ENCODE measurements around the gene GABRD. TPM values are rescaled to one million over a fixed set of nuclear protein-coding genes. Genes with fewer than 3 reads are reported as not detected.

Gene GABRD
- total RNA-seq, 1 experiment from 2014 or later, result not detected

DNA sequence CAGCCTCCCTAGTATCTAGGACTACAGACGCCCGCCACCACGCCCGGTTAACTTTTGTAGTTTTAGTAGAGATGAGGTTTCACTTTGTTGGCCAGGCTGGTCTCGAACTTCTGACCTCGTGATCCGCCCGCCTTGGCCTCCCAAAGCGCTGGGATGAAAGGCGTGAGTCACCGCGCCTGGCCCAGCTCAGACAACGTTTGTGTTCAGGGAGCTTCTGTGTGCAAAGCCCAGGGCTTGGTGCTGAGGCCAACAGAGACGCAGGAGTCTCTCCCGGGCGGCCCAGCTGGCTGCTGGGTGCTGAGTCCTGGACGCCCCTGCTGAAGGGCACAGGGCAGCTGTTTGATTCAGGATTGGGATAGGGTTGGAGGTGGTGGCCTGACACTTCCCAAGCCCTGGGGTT, 34.1 kb downstream of the GABRD start:
- no peak for DNase-seq (ENCODE audit: low read depth)

DNA sequence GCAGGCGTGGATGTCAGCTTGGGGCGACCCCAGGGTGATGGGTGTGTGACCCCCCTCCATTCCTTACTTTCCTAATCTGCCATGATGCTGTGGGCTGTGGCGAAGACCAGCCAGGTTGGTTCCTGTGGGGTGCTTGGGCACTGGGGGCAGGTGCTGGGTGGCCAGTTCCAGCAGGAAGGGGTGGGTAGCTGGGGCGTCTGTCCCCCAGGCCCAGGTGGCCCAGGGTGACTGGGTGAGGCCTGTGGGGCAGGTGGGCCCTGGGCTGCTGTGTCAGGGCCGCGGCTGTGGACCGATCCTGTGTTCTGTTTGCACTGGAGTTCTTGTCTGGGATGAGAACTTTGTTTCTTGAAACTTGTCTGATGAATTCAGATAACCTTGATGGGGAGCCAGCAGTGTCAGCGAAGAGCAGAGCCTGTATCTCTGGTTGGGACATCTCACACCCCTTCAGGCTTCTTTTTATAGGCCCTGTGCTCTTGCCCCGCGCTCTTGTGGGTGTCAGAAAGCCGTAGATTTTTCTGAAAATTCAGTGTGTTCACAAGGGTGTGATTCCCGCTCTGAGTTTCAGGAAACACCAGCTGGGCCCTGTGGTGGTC, 34.7 kb downstream of the GABRD start:
- no peak for DNase-seq (ENCODE audit: low read depth)

DNA sequence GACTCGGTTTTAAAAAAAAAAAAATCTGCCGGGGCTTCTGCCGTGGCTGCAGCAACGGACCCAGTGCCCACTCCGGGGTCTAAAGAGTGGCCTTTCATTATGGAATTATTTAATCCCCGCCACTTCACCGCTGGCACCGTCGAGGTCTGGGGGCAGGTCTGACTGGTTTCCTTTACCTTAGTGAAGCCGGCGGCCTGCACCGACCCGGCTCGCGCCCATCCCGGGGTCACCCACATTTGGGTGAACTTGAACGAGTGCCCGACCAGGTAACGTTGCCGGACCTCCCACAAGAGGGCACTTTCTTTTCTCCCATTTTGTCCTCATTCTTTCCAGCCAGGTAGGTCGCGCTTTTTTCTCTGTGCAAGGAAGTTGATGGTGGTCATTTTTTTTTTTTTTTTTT, 35.4 kb downstream of the GABRD start:
- DNase-seq (ENCODE audit: low read depth), result no peak

DNA sequence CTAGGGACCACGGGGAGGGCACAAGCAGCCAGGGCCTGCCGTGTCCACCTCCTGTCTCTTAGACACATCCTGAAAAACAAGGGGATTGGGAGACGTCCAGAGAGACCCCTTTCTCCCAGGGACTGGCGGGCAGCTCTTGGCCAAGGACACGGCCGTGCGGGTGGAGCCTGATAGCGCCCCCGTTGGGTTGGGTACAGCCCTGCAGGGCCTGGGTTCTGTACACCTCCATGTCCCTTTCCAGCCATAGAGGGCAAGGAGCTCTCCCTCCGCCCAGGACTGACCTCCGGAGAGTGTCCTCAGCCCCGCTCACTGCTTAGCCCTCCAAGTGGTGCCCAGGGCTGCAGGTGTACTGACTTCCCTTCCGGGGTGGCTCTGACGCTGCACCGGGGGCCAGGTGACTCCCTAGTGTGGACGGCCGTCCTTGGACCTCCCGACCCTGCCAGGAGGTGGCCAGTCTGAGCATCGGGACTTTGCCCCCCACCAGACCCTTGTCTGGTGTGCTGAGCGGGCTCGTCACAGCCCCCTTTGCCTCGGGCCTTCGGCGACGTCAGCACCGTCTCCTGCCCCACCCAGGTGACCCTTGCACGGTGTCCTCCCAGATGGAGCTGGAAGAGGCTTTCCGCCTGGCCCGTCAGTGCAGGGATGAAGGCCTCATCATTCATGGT, 36.9 kb downstream of the GABRD start:
- no peak for DNase-seq (ENCODE audit: low read depth)

DNA sequence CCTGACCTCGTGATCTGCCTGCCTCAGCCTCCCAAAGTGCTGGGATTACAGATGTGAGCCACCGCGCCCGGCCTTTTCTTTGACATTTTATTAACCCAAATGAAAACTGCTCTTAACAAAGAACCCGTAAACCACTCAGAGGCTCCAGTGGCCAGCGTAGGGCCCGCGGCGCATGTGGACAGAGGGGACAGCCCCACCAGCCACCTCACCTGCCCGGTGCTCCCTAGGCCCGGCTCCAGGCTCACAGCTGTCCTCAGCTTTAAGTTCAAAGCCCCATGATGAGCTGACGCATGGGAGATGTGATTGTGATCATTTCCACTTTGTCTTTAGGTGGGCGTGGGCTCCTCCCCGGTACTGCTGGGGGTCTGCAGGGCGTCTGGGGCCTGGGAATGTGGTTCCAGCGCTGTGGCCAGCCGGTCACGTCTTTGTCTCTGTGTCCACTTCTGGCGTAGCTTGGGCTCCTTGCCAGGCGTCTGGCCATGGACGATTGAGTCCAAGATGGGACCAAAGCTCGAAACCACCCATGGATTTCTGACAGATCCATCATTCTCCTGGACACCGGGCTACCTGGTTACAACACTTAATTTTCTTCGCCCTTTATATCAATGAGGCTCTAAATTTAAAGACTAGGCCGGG, 37.9 kb downstream of the GABRD start:
- DNase-seq (ENCODE audit: low read depth), result no peak

DNA sequence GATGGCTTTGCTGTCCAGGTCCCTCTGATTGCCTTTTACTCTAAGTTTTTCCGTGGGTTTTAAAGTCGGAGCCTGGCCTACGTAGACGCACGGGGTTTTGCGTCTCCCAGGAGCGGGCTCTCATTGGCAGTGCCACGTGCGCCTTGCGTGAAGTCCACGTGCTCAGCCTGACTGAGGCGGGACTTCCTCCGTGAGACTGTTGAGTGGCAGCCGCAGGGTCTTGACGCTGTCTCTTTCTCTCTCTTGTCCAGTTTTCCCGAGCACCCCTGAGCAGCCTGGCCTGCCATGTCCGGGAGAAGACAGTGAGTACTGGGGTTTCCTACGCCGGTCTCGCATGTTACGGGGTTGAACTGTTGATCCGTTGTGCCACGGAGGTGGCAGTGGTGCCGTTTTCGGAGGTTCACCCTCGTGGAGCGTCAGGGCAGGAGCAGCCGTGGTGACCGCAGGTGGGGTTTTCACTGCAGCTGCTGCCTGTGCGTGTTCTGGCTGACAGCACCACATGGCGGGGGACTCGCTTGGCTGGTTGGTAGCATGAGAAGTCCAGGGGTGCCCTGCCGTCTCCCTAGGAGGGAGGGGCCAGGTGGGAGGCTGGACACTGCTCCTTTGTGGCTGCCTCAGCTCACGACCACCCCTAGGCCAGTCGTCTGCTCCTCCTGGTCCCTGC, 40.3 kb downstream of the GABRD start:
- no peak for DNase-seq (ENCODE audit: low read depth)

DNA sequence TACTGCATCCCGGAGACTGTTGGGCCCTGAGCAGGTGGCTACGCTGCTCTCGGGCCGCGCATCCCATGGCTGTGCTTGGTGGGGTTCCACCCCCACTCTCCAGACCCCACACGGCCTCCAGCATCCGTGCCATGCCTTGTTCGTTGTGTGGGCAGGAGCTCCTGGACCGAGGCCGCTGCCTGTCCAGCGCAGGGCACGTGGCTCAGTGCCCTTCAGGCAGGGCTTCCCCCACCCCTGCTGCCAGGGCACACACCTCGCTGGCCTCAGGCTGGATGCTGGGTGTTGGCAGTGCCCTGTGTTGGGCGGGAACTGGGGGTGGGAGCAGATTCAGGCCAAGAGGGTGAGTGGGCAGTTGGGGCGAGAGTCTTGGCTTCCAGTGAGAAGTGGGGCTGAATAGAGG, 40.9 kb downstream of the GABRD start:
- no peak for DNase-seq (ENCODE audit: low read depth)

DNA sequence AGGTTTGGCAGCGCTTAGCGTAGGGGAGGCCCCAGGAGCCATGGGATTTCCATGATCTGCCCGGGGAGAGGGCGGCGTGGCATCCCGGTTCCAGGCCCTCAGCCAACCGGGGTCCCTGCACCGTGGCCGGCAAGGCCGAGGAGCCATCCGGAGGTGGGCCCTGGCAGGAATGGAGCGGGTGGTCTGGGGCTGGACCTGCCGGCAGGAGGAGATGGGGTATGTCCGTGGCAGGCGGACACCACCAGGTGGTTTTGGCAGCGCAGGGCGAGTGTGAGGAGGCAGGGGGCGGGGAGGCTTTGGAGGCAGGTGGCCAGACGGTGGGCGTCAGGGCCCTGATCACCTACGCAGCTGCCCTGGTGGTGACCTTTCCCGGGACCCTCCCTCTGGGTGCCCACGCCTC, 41.4 kb downstream of the GABRD start:
- no peak for DNase-seq (ENCODE audit: low read depth)

DNA sequence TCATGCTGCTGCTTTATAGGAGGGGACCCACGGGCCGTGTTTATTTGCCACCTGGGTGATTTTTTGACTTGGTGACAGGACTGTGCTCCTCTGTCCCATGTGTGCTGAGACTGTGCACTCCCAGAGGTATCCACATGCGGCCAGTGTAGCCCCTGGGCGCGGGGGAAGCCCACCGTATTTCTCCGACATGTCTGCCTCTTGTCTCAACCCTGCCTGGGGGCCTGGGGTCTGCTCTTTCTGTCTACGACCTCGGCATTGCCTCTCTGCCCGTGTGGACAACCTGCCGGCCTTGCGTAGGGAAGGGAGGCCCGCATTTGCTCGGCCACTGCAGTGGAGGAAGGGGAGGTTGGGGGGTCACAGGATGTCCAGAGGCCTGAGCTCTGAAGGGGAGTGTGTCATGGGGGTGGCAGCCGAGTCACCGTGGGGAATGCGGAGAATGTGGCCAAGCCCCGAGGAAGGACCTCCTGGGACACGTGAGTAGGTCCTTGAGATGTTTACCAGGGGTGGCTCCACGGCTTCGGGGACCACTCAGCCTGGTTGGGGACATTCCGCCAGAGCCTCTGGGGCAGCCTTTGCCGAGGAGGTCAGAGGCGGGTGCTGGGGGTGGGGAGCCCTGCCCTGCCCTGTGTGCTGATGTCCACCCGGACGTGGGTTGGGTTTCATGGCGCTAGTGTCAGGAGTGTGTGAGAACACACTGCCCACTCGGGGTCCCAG, 42.1 kb downstream of the GABRD start:
- DNase-seq (ENCODE audit: low read depth), result no peak

DNA sequence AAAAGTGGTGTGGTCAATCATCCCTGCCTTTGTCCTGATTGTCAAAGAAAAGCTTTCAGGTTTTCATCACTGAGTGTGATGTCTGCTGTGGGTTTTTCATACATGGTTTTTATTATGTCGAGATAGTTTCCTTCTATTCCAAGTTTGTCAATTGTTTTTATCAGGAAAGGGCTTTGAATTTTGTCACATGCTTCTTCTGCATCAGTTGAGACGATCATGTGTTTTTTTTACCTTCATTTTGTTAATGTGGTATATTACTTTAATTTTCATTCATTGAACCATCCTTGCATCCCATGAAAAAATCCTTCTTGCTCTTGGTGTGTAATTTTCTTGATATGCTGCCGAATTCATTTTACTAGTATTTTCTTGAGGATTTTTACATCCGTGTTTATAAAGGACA, 46.6 kb downstream of the GABRD start:
- DNase-seq (ENCODE audit: low read depth), result no peak

DNA sequence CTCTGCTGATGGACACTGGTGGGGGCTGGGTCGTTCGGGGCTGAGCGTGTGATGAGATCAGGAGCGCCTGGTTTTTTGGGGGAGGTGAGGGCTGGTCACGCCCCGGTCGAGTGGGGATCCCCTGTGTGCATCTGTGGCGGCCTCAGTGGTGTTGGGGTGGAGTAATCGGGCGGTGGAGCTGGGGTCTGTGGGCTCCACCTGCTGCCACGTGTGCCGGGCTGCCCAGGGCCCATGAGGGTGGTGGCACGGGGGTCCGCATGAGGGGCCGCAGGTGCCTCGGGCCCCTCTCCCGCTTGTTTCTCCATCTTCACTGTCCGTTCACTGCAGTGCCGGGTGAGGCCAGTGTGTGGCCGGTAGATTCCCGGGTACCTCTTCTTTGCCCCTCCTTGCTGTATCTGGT, 48.2 kb downstream of the GABRD start:
- no peak for DNase-seq (ENCODE audit: low read depth)

DNA sequence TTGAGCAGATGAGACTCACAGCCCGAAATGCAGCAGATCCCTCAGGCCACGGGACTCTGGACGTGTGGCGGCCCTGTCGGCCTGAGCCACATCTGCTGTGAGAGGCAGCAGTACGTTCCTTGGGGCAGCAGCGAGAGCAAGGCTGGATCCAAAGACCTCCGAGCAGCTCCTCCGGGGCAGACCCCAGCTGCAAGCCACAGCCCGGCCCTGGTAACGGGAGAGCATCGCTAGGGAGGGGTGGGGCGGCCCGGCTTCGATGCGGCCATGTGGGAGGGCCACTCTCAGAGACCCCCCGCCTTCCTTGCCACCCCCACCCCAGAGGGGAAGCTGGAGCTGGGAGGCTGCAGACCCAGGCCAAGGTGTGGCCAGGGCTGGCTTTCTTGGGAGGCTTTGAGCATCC, 48.8 kb downstream of the GABRD start:
- no peak for DNase-seq (ENCODE audit: low read depth)

DNA sequence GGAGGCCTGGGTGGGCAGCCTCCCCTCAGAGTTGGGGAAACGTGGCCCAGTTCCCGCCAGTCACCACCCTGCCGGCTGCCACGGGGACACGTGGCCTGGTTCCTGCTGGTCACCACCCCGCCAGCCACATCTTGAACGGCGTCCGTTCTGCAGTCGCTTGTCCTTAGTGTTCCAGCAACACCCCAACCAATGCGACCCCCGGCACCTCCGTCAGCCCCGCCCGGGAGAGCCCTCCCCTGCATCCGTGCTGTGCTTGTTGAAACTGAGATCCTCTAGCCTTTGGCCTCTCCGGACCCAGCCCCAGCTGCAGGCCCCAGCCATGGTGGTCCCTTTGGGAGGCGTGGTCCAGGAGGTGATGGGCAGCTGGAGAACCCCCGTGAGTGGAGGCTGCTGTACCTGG, 49.8 kb downstream of the GABRD start:
- DNase-seq (ENCODE audit: low read depth), result no peak

DNA sequence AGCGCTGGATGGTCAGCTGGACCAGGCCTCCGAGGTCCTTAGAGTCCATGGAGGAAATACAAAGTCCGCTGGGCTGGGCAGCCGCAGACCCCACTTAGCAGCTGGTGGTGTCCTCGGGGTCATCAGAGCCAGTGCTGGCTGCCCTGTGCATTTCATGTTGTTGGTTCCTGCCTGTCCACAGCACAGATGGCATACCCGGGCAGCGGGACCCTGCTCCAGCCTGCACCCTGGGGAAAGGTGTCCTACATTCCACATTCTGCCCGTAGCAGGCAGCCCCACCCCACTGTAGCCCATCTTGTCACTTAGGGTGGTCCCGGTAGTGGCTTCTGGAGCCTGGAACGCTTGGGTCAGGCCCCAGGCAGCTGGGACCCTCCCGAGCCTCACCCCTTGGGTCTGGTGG, 50.9 kb downstream of the GABRD start:
- no peak for DNase-seq (ENCODE audit: low read depth)

DNA sequence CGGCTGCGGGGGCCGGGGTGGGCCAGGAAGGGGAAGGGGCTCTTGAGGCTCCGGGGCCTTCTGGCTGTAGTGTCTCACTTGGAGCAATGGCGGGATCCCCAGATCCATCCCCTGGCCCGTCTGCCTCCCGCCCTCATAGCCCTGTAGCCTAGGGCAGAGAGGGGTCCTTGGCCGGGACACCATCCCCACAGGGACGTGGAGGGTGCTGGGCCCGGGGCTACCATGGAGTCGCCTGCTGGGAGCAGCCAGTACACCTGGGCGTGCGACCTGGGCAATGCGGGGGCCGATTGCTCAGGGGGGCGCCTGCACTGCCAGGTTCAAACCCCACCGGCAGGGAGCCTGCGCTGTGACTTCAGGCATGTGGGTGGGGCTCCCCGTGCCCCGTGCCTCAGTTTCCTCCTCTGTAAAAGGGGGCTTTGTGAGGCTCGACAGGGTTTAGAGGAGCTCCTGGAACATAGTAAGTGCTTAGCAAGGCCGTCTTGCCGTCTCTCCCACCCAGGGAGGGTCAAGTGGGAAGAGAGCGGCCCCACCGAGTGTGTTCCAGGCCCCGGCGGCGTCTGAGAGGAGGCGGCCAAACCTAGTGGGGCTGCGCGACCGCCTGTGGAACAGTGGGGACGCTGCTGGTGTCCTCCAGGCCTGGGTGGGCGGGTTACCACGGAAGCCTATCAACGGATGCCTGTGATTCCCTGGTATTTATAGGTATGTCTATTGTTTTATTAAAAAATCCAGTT, 51.8 kb downstream of the GABRD start:
- no peak for DNase-seq (ENCODE audit: low read depth)

DNA sequence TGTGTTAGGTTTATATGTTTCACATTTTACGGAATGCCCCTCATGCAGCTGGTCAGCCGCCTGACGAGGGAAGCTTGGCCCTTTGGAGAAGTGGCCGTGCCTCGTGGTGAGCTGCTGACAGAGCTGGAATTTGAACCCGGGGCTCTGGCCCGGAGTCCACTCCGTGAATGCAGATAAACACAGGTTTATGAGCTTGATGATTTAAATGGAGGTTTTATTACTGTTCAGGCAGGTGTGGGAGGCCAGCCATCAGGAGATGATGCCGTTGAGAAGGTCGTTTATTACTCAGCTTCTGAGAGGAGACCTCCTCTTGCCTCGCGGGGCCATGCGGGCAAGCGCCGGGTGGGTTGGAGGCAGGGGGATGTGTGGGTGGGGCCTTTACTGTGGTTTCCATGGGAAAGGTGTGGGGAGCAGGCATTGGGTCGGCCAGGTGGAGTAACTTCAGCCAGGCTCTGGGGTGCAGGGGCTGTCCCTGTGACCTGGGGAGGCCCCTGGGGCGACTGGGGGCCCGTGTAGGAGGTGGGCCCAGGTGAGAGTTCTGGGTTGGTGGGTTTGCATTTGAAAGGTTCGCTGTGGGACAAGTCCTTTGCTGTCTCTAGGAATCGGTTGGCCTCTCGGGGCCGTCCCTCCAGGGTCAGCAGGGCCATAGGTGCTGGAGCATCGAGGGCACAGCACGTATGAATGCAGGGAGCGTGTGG, 53.1 kb downstream of the GABRD start:
- no peak for DNase-seq (ENCODE audit: low read depth)

DNA sequence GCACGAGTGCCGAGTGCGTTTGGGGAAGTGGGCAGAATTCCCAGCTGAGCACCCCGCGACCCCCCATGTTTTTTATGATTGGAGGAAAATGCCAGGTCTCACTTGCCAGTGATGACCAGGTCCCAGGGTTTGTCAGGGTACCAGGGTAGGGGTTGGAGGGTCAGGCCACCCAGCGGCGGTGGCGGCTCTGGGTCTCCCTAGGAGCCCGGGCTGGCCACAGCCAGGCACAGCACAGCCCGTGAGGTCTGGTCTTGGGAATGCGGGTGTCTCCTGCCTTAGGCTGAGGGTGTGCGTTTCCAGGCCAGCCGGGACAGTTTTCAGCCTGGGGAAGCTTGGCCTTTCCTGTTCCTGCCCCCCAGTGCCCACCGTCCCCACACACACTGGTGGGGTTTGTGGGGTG, 53.7 kb downstream of the GABRD start:
- no peak for DNase-seq (ENCODE audit: low read depth)

DNA sequence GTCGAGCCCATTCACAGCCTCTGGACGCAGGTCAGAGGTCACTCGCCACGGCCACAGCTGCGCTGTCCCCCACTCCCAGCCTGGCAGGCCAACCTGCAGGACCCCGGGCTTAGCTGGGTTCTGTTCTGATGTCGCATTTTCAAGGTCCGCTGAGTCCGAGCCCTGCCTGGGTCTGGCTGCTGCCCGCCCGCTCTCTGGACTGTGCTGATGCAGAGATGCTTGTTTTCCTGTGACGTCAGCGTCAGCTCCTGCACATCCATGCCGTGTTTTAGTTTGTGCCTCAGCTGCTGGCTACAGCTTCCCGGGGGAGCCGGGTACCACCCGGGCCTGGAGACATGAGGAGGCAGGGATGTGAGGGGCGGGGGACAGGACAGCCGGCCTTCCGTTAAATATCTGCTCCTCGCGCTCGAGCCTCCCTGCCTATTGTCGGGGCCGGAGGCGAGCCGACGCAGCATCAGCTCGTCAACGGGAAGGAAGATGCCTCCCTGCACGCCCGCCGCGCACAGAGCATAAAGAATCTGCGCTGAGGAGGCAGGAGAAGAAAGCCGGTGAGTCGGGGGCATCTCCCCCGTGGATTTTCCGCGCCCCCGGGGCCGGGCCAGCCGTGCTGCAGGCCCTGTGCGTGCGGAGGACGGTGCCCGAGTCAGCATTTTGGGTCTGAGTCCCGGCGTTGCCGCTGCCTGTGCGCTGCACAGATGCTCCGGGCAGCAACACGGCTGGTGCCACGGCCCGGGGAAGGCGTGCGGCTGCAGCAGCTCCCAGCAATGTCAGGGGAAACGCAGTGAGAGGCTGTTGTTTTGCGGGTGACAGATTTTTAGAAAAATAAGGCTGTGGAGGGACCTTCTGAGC, 54.5 kb downstream of the GABRD start:
- peak; percentile 48 for DNase-seq (ENCODE audit: low read depth)

DNA sequence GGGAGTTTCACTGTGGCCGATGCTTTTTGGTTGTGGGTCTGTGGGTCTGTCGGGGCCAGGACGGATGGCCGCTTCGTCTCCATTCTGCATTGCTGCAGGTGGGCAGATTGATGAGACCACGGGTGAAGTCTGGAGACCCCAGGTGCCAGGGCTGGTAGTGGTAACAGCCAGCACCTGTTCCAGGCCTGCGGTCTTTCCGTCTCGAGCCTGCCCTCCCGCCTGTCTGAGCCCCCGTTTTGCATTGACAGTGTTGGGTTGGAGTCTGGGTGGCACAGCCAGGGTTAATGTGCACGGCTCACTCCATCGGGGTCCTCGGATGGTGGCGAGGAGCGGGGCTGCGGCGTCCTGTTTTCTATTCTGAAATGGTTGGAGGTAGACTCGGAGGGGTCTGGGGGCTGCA, 55.3 kb downstream of the GABRD start:
- no peak for DNase-seq (ENCODE audit: low read depth)
